A549 (cell line): Measurements from ENCODE around the gene SNX15. TPM values are rescaled to one million over a fixed set of nuclear protein-coding genes. Genes with fewer than 3 reads are reported as not detected.
A peak's percentile ranks its signal among the peaks of the same experiment; 100 is the strongest.

Source experiments
- ATAC-seq, 2 experiments: fragments of 200-7000 bp in 1 of 2; fragments of >200 bp in 1 of 2; cut with Nextera tagmentation in 1 of 2; cut with Tn5 transposase in 1 of 2; 3 replicates each; pipeline versions ENCODE4 v1.8.0 to v1.9.1; 2018 to 2020; ENCODE audit warnings: mild to moderate bottlenecking in 1 of 2, moderate library complexity in 1 of 2
- CTCF ChIA-PET: fragments of 300-600 bp; sonication (Branson Sonifier 250); formaldehyde crosslinking; extraction: SDS; loops from one replicate; lab custom pipeline; 2021; ENCODE audit warnings: antibody characterized with exemption, inconsistent platforms; lab: Yijun Ruan, JAX
- POLR2A ChIA-PET: fragments of 350-600 bp; formaldehyde crosslinking; extraction: SDS; loops from one replicate; lab custom pipeline; 2021; ENCODE audit warnings: antibody characterized with exemption, inconsistent platforms; lab: Yijun Ruan, JAX
- DNase-seq, 2 experiments: peaks; one replicate each; pipeline versions ENCODE4 v3.0.0 to v3.0.0-alpha.2; 2011 to 2016; ENCODE audit warnings: low read depth in 1 of 2, low spot score in 1 of 2
- FAIRE-seq: peaks from 2 replicates; lab custom pipeline; 2011; peaks lifted over from hg19 to GRCh38; lab: Jason Lieb, UNC
- H3K27ac ChIP-seq, 2 experiments: fragments of >200 bp; sonication (Bioruptor Twin); formaldehyde crosslinking; 3 replicates each; pipeline ENCODE4 v1.5.1; 2016 to 2017
- H3K4me1 ChIP-seq: fragments of >200 bp; sonication (Bioruptor Twin); formaldehyde crosslinking; 3 replicates; pipeline ENCODE4 v1.6.1; 2016
- H3K4me2 ChIP-seq: fragments of >200 bp; sonication (Bioruptor Twin); formaldehyde crosslinking; 3 replicates; pipeline ENCODE4 v1.6.1; 2016
- H3K4me3 ChIP-seq: fragments of >200 bp; sonication (Bioruptor Twin); formaldehyde crosslinking; 3 replicates; pipeline ENCODE4 v1.5.1; 2016
- H3K9me3 ChIP-seq: fragments of >200 bp; sonication (Bioruptor Twin); formaldehyde crosslinking; 3 replicates; pipeline ENCODE4 v1.6.1; 2016
- ATOH8 ChIP-seq: fragments of 250-450 bp; sonication (Bioruptor Pico); IDR thresholded peaks from 2 replicates; pipeline ENCODE4 v1.5.0; 2020; ENCODE audit warnings: low read depth, mild to moderate bottlenecking, moderate library complexity
- BCL3 ChIP-seq: fragments of >200 bp; sonication (Bioruptor Twin); formaldehyde crosslinking; IDR thresholded peaks from 3 replicates; pipeline ENCODE4 v1.6.1; 2016
- BHLHE40 ChIP-seq: IDR thresholded peaks from 2 replicates; pipeline ENCODE4 v1.6.1; 2012; ENCODE audit warnings: low read depth, low read length, inconsistent platforms
- CHD2 ChIP-seq: fragments of 150-350 bp; IDR thresholded peaks from 2 replicates; pipeline ENCODE4 v1.6.1; 2014; ENCODE audit warnings: low read length; ENCODE audit not compliant: partially characterized antibody
- CTCF ChIP-seq: fragments of >200 bp; sonication (Bioruptor Twin); formaldehyde crosslinking; IDR thresholded peaks from 3 replicates; pipeline ENCODE4 v1.5.1; 2016
- EHMT2 ChIP-seq: fragments of 200-600 bp; sonication (generic); IDR thresholded peaks from 2 replicates; pipeline ENCODE4 v1.6.1; 2016; ENCODE audit warnings: antibody characterized with exemption, low read depth, mild to moderate bottlenecking, moderate library complexity
- ELK1 ChIP-seq: fragments of 150-350 bp; IDR thresholded peaks from 2 replicates; pipeline ENCODE4 v1.6.1; 2014; ENCODE audit warnings: low read depth, mild to moderate bottlenecking, low read length
- EP300 ChIP-seq, 2 experiments: fragments of >200 bp; sonication (Bioruptor Twin); formaldehyde crosslinking; IDR thresholded peaks; 2 replicates in 1 of 2; 3 replicates in 1 of 2; pipeline ENCODE4 v1.6.1; 2016 to 2017
- ESRRA ChIP-seq: fragments of 150-350 bp; IDR thresholded peaks from 2 replicates; pipeline ENCODE4 v1.6.1; 2014; ENCODE audit warnings: mild to moderate bottlenecking, low read length, borderline replicate concordance
- HOXB13 ChIP-seq: fragments of 250-450 bp; sonication (Bioruptor Pico); IDR thresholded peaks from 2 replicates; pipeline ENCODE4 v1.5.0; 2020; ENCODE audit warnings: low read depth, mild to moderate bottlenecking, moderate library complexity
- JUNB ChIP-seq: fragments of >200 bp; sonication (Bioruptor Twin); formaldehyde crosslinking; IDR thresholded peaks from 2 replicates; pipeline ENCODE4 v1.6.1; 2016
- KDM1A ChIP-seq: fragments of 200-600 bp; sonication (generic); IDR thresholded peaks from 2 replicates; pipeline ENCODE4 v1.6.1; 2016; ENCODE audit warnings: low read depth, mild to moderate bottlenecking
- MAX ChIP-seq: IDR thresholded peaks from 2 replicates; pipeline ENCODE4 v1.6.1; 2012
- MAZ ChIP-seq: fragments of 150-350 bp; IDR thresholded peaks from 2 replicates; pipeline ENCODE4 v1.6.1; 2014; ENCODE audit warnings: antibody characterized with exemption, low read depth, low read length, borderline replicate concordance
- POLR2AphosphoS2 ChIP-seq: conservative IDR thresholded peaks from 2 replicates; pipeline ENCODE4 v1.6.1; 2012; ENCODE audit warnings: low read length, improper control_type of control experiment, inconsistent platforms
- RAD21 ChIP-seq, 2 experiments: fragments of >200 bp in 1 of 2; sonication (Bioruptor Twin) in 1 of 2; formaldehyde crosslinking in 1 of 2; IDR thresholded peaks in 1 of 2; conservative IDR thresholded peaks in 1 of 2; 2 replicates in 1 of 2; 3 replicates in 1 of 2; pipeline ENCODE4 v1.6.1; 2012 to 2018; ENCODE audit warnings: inconsistent platforms in 1 of 2
- SMC3 ChIP-seq: fragments of >200 bp; sonication (Bioruptor Twin); formaldehyde crosslinking; IDR thresholded peaks from 3 replicates; pipeline ENCODE4 v1.6.1; 2018; ENCODE audit warnings: inconsistent platforms
- TFCP2L1 ChIP-seq: fragments of 250-450 bp; sonication (Bioruptor Pico); IDR thresholded peaks from 2 replicates; pipeline ENCODE4 v1.5.0; 2021; ENCODE audit warnings: mild to moderate bottlenecking
- TP53 ChIP-seq: fragments of 250-450 bp; sonication (Bioruptor Pico); IDR thresholded peaks from 2 replicates; pipeline ENCODE4 v1.5.0; 2021; ENCODE audit warnings: mild to moderate bottlenecking, moderate library complexity
- USF2 ChIP-seq: fragments of 450-650 bp; IDR thresholded peaks from 2 replicates; pipeline ENCODE4 v1.6.1; 2014; ENCODE audit warnings: antibody characterized with exemption
- ZC3H11A ChIP-seq: fragments of 450-650 bp; IDR thresholded peaks from 2 replicates; pipeline ENCODE4 v1.6.1; 2014; ENCODE audit warnings: antibody characterized with exemption, mild to moderate bottlenecking
- WGBS: methylation state at CpG from one replicate; pipeline ENCODE4 v1.1.6; 2017; ENCODE audit errors: missing lambda C conversion rate; 5-methylcytosine and 5-hydroxymethylcytosine counted together
- polyA plus RNA-seq, 4 experiments: library from polyadenylated mRNA; depleted of rRNA in 3 of 4; stranded (reverse); fragments of >200 nt; fragmentation: RNase III in 1 of 4; extraction: RNeasy Plus Mini Kit Qiagen cat#74134 plus additional on column Dnase treatment in 1 of 4; gene quantifications; 2 replicates in 3 of 4; 3 replicates in 1 of 4; pipeline ENCODE4 v1.2.3, GENCODE V29; 2011 to 2017

SNX15 gene
- polyA plus RNA-seq, 2 of the 4 experiments (the other 2 are of a cell fraction) = 13.4 to 17.0 TPM

GRCh38 chr11:64996710-64997380, 30.4 kb upstream of the SNX15 start, which contains the start of gene BATF2:
Gene BATF2, minus strand, starts transcription at chr11:64996971. Its CDS starts 57 bp downstream, at chr11:64996914.
- peak; percentile 90 for ATAC-seq
- WGBS = 44% methylated on average over 8 of the region's 9 CpGs
- peak; percentile 76 to 89 for DNase-seq
- ChIA-PET POLR2A (interaction anchor here (0.7 to 1.7 kb wide), 4 partner anchors 10 to 149 kb away, joined by 3 to 10 read pairs (median 4); partner anchors contain the start of gene ARL2), CTCF (interaction anchor here (0.6 to 6.4 kb wide), 37 partner anchors 9 to 202 kb away, joined by 3 to 47 read pairs (median 4); partner anchors contain the start of genes ARL2, PPP2R5B and ZNHIT2)
- Histone ChIP-seq H3K4me1 (peaks cover 29% of the 10 kb centered on the region), H3K27ac (peak within 1 kb of the TSS; percentile 56 to 73), H3K4me2 (peak within 1 kb of the TSS; percentile 63), H3K4me3 (no peak within 1 kb of the TSS), H3K9me3 (no peaks in the 10 kb centered on the region)
- no peak for FAIRE-seq
- TF ChIP-seq RAD21 (conservative IDR thresholded peaks at IDR 0.05 in 1 of 2, IDR thresholded peaks at IDR 0.05 in 1 of 2) (peak; percentile 64 to 72), MAX (peak; percentile 45; the same call in 1 of the 2 replicates), USF2 (peak; percentile 66), BHLHE40 (no peak), TFCP2L1 (CRISPR knock-in tag) (no peak), SMC3 (peak; percentile 59), CTCF (peak; percentile 49; the same call in 2 of the 3 replicates)

GRCh38 chr11:64998141-64998540, 29.1 kb upstream of the SNX15 start:
- ChIA-PET POLR2A (interaction anchor here (0.6 to 1.2 kb wide), 3 partner anchors 8 to 102 kb away, joined by 3 to 7 read pairs (median 4); no protein-coding TSS in a partner anchor), CTCF (interaction anchor here (0.7 to 6.4 kb wide), 11 partner anchors 10 to 151 kb away, joined by 3 to 47 read pairs (median 9); partner anchors contain the start of gene ARL2)
- ATAC-seq = no peak
- no peaks in the 10 kb centered on the region for H3K9me3 ChIP-seq
- H3K4me1 ChIP-seq = peaks cover 29% of the 10 kb centered on the region
- no peak for TF ChIP-seq BCL3
- TF ChIP-seq RAD21 (conservative IDR thresholded peaks at IDR 0.05 in 1 of 2, IDR thresholded peaks at IDR 0.05 in 1 of 2) = no peak
- no peak for TF ChIP-seq ELK1
- TF ChIP-seq EP300 (IDR thresholded peaks at IDR 0.05) = no peak
- TF ChIP-seq EHMT2 = no peak
- TF ChIP-seq SMC3 = no peak
- no peak for TF ChIP-seq HOXB13 (CRISPR knock-in tag)
- no peak for TF ChIP-seq MAZ
- TF ChIP-seq TP53 (CRISPR knock-in tag) = no peak
- TF ChIP-seq KDM1A = no peak
- TF ChIP-seq JUNB = no peak
- no peak for TF ChIP-seq ATOH8
- TF ChIP-seq ESRRA = no peak
- no peak for TF ChIP-seq POLR2AphosphoS2
- TF ChIP-seq CTCF = no peak
- no peak for TF ChIP-seq CHD2
- TF ChIP-seq TFCP2L1 (CRISPR knock-in tag) = no peak
- no peak for TF ChIP-seq ZC3H11A
- WGBS = 25% methylated on average over 1 of the region's 1 CpG
- no peak for FAIRE-seq
- peak overlapping the region in 1 of 2 experiments; percentile 80; a peak in 4 of 6 replicates for H3K27ac ChIP-seq
- DNase-seq = peak in 1 of 2 experiments; percentile 40
- no peak overlapping the region for H3K4me3 ChIP-seq
- H3K4me2 ChIP-seq = peak overlapping the region; percentile 63; the same call in 2 of the 3 replicates
